PFSK-1 (cell line): ENCODE measurements around the gene ACSM4.

Experiments
- FOXP2 ChIP-seq: optimal IDR thresholded peaks from 2 replicates; pipeline ENCODE3; 2011; ENCODE audit warnings: borderline replicate concordance, control low read depth, inconsistent platforms; ENCODE audit not compliant: insufficient read depth; ENCODE audit errors: extremely low read length, extremely low read depth
- POLR2AphosphoS5 ChIP-seq: IDR thresholded peaks from 2 replicates; pipeline ENCODE4 v1.6.1; 2012; ENCODE audit warnings: low read depth, mild to moderate bottlenecking, control low read depth, low read length, moderate library complexity
- SIN3A ChIP-seq: IDR thresholded peaks from 2 replicates; pipeline ENCODE4 v1.6.1; 2012; ENCODE audit warnings: mild to moderate bottlenecking, low read length, moderate library complexity, borderline replicate concordance; ENCODE audit not compliant: insufficient read depth
- TAF1 ChIP-seq: IDR thresholded peaks from 2 replicates; pipeline ENCODE4 v1.6.1; 2012; ENCODE audit warnings: low read length, control low read depth, borderline replicate concordance; ENCODE audit not compliant: insufficient read depth
- TF ChIP-seq, protein P1 (sequence below), 2 experiments: IDR thresholded peaks; 2 replicates each; pipeline versions ENCODE4 v1.6.1 to v1.8.0; 2011 to 2012; ENCODE audit warnings: low read depth in 2 of 2, low read length in 2 of 2, control low read depth in 1 of 2, inconsistent platforms in 1 of 2, mild to moderate bottlenecking in 1 of 2, moderate library complexity in 1 of 2; ENCODE audit not compliant: insufficient read depth in 1 of 2

DNA sequence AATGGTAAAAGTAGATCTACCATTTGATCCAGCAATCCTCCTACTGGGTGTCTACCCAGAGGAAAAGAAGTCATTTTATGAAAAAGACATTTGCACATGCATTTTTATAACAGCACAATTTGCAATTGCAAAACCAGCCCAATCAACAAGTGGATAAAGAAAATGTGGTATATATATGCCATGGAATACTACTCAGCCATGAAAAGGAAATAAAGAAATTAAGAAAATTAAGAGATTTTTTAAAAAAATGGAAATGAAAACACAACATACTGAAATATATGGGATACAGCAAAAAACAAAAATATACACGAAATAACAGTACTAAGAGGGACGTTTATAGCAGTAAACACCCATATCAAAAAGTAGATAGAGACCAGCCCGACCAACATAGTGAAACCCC is 58.9 kb downstream of the ACSM4 start:
- TF ChIP-seq, protein P1, sequence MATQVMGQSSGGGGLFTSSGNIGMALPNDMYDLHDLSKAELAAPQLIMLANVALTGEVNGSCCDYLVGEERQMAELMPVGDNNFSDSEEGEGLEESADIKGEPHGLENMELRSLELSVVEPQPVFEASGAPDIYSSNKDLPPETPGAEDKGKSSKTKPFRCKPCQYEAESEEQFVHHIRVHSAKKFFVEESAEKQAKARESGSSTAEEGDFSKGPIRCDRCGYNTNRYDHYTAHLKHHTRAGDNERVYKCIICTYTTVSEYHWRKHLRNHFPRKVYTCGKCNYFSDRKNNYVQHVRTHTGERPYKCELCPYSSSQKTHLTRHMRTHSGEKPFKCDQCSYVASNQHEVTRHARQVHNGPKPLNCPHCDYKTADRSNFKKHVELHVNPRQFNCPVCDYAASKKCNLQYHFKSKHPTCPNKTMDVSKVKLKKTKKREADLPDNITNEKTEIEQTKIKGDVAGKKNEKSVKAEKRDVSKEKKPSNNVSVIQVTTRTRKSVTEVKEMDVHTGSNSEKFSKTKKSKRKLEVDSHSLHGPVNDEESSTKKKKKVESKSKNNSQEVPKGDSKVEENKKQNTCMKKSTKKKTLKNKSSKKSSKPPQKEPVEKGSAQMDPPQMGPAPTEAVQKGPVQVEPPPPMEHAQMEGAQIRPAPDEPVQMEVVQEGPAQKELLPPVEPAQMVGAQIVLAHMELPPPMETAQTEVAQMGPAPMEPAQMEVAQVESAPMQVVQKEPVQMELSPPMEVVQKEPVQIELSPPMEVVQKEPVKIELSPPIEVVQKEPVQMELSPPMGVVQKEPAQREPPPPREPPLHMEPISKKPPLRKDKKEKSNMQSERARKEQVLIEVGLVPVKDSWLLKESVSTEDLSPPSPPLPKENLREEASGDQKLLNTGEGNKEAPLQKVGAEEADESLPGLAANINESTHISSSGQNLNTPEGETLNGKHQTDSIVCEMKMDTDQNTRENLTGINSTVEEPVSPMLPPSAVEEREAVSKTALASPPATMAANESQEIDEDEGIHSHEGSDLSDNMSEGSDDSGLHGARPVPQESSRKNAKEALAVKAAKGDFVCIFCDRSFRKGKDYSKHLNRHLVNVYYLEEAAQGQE (IDR thresholded peaks at IDR 0.05; ENCODE audit: insufficient read depth in 1 of 2, low read depth in 2 of 2, low read length in 2 of 2): no peak
- no peak for TF ChIP-seq FOXP2
- TF ChIP-seq SIN3A: no peak
- TF ChIP-seq POLR2AphosphoS5: no peak
- TF ChIP-seq TAF1: no peak
